HFFc6 (cell line): ENCODE measurements around the gene PKHD1. TPM values are rescaled to one million over a fixed set of nuclear protein-coding genes. Genes with fewer than 3 reads are reported as not detected.

Experiments
- DNase-seq: peaks from one replicate; pipeline ENCODE4 v3.0.0-alpha.2; 2018
- H3K27ac Mint-ChIP-seq: 2 replicates; pipeline ENCODE4 v1.8.0; 2020; ENCODE audit warnings: mild to moderate bottlenecking, mixed read lengths
- H3K27me3 Mint-ChIP-seq: 2 replicates; pipeline ENCODE4 v1.8.0; 2021; ENCODE audit warnings: mild to moderate bottlenecking, moderate library complexity, mixed read lengths; ENCODE audit not compliant: insufficient read depth
- H3K36me3 Mint-ChIP-seq: 2 replicates; pipeline ENCODE4 v1.8.0; 2021; ENCODE audit warnings: low read depth, mixed read lengths
- H3K4me1 Mint-ChIP-seq: 2 replicates; pipeline ENCODE4 v1.8.0; 2020; ENCODE audit warnings: low read depth, mixed read lengths
- H3K4me3 Mint-ChIP-seq: 2 replicates; pipeline ENCODE4 v1.8.0; 2020; ENCODE audit warnings: mild to moderate bottlenecking, moderate library complexity, mixed read lengths
- H3K9me3 Mint-ChIP-seq: 2 replicates; pipeline ENCODE4 v1.8.0; 2020; ENCODE audit warnings: mild to moderate bottlenecking, mixed read lengths
- total RNA-seq, 6 experiments: library from RNA; stranded (reverse); fragmentation: NEBNext Ultra II Directional; extraction: Animal tissue kit (Norgen Biotek cat#: 25700); gene quantifications; 2 replicates in 1 of 6; 3 replicates in 5 of 6; pipeline ENCODE4 v1.2.3, GENCODE V29; 2021
- TF ChIP-seq, protein P1 (sequence below): fragments of 200-600 bp; sonication (generic); IDR thresholded peaks from 2 replicates; pipeline ENCODE4 v1.5.0; 2021; ENCODE audit warnings: antibody characterized with exemption, mild to moderate bottlenecking

The PKHD1 gene
- total RNA-seq, 6 experiments from 2014 or later: not detected

DNA sequence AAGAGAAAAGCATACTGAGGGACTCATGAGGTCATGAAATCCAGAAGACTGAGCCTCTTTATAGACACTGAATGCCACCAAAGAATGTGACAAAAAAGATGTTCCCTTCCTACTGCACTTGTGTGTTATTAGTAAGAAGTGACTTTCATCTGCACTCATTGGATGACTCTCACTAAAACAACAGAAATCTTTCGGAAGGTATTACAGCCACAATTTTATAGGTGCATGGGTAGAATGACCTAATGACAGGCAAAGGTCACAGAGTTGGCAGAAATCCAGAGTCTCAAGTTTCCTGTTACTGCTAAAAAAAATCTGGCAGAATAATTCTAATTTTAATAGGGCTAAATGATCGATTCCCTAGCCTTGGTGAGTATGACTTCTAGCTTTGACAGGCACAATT is 13.3 kb downstream of the PKHD1 start:
- no peaks in the 10 kb centered on the region for H3K9me3 Mint-ChIP-seq
- no peaks in the 10 kb centered on the region for H3K36me3 Mint-ChIP-seq
- 0 out of 2 replicates have a peak, but pooled peaks cover 7% of the 10 kb centered on the region for H3K27me3 Mint-ChIP-seq
- DNase-seq: no peak
- no peak overlapping the region for H3K4me3 Mint-ChIP-seq
- H3K4me1 Mint-ChIP-seq: no peaks in the 10 kb centered on the region
- H3K27ac Mint-ChIP-seq: no peak overlapping the region
- TF ChIP-seq, protein P1, sequence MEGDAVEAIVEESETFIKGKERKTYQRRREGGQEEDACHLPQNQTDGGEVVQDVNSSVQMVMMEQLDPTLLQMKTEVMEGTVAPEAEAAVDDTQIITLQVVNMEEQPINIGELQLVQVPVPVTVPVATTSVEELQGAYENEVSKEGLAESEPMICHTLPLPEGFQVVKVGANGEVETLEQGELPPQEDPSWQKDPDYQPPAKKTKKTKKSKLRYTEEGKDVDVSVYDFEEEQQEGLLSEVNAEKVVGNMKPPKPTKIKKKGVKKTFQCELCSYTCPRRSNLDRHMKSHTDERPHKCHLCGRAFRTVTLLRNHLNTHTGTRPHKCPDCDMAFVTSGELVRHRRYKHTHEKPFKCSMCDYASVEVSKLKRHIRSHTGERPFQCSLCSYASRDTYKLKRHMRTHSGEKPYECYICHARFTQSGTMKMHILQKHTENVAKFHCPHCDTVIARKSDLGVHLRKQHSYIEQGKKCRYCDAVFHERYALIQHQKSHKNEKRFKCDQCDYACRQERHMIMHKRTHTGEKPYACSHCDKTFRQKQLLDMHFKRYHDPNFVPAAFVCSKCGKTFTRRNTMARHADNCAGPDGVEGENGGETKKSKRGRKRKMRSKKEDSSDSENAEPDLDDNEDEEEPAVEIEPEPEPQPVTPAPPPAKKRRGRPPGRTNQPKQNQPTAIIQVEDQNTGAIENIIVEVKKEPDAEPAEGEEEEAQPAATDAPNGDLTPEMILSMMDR: no peak

DNA sequence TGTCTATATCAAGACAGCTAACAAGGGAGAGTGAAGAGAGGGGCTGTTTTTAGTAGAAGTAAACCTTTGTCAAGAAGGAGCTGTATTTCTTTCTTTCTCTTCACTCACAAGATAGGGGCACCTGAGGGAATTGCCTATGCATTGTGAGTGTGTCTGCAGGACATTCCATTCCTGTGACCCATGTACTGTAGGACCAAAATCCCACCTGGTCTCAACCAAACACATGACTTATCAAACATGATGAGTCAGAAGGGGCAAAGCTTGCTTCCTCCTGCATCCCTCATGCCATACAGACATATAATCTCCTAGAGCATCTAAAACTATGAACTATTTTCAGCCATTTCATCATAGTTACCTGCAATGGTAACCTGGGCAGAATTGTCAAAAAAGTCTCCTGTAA is 21.8 kb downstream of the PKHD1 start:
- TF ChIP-seq, protein P1: no peak
- Mint-ChIP-seq H3K27ac (no peak overlapping the region), H3K36me3 (no peaks in the 10 kb centered on the region), H3K4me1 (no peaks in the 10 kb centered on the region), H3K4me3 (no peak overlapping the region), H3K9me3 (no peaks in the 10 kb centered on the region), H3K27me3 (peaks cover 3% of the 10 kb centered on the region)
- DNase-seq: no peak

DNA sequence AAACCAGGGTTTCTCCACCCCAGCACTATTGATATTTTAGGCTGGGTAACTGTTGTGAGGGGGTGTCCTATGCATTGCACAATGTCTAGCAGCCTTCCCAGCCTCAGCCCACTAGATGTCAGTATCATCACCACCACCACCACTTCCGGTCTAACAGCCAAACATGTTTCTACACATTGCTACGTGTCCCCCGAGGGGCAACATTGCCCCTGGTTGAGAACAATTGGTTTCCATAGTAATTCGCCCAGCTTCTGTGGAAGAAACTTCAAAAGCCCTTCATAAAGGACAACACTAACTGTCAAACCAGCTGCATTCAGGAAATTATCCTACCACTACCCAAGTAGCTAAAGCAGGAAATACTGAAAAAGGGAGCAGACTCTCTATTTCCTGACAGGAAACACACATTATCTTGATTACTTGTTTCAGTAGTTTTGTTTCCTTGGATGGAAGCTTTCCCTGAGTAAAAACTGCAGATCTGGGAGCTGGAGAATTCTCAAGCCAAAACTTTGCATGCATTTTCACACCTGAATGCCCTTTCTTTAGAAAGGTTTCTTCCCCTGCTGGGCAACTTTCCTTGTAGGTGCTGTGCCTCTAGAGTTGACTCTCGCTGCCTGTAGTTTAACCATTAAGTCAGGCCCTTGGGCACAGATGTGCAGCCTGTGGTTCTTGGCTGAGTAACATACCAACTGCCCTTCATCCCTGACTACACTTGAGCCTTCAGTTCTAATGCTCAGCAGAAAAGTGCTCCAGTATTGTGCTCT is 23.6 kb downstream of the PKHD1 start:
- no peaks in the 10 kb centered on the region for H3K9me3 Mint-ChIP-seq
- H3K4me1 Mint-ChIP-seq: no peaks in the 10 kb centered on the region
- peaks cover 3% of the 10 kb centered on the region for H3K27me3 Mint-ChIP-seq
- DNase-seq: peak; percentile 4
- peak overlapping the region; percentile 65 for H3K4me3 Mint-ChIP-seq
- no peaks in the 10 kb centered on the region for H3K36me3 Mint-ChIP-seq
- TF ChIP-seq, protein P1: peak; percentile 69
- H3K27ac Mint-ChIP-seq: no peak overlapping the region

DNA sequence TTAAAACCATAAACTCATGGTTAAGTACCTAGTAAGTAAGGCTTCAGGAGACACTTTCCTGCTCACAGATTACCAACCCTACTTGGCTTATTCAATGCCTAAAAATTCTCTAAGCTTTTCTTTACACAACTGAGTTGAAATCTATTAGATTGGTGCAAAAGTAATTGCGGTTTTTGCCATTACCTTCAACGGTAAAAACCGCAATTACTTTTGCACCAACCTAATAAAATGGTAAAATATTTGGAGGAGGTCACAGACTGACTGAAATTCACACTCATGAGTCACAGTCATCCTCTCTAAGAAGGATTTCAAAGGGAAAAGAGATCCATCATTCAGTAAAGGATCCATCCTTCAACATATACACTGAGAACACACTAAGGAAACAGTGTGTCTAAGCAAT is 25.9 kb downstream of the PKHD1 start:
- Mint-ChIP-seq H3K27me3 (peaks cover 3% of the 10 kb centered on the region), H3K9me3 (no peaks in the 10 kb centered on the region), H3K4me1 (no peaks in the 10 kb centered on the region), H3K27ac (no peak overlapping the region), H3K36me3 (no peaks in the 10 kb centered on the region), H3K4me3 (no peak overlapping the region)
- TF ChIP-seq, protein P1: no peak
- no peak for DNase-seq

DNA sequence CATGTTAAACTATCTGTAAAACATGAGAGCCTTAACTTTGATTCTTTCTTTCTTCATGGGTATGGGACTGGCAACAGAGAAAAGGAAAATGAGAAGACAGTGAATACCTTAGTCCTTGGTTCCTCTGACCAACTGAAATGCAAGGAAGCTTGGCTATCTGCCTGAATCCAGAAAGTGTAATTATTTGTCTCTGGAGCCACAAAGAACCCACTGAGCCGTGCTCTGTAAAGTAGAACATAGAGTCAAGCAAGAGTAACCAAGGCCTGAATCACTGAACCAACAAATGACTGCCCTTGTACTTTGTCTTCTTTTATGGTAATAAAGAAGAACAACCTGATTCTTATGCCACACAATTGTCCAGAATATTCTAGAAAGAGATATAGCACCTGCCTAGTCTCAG is 27.6 kb downstream of the PKHD1 start:
- Mint-ChIP-seq H3K27me3 (peaks cover 5% of the 10 kb centered on the region), H3K9me3 (no peaks in the 10 kb centered on the region), H3K27ac (no peak overlapping the region), H3K4me3 (no peak overlapping the region), H3K4me1 (no peaks in the 10 kb centered on the region), H3K36me3 (no peaks in the 10 kb centered on the region)
- TF ChIP-seq, protein P1: no peak
- no peak for DNase-seq
